GM23338 (cell line): ENCODE data around the gene MET. TPM values are rescaled to one million over a fixed set of nuclear protein-coding genes. Genes with fewer than 3 reads are reported as not detected.

ENCODE experiments used
- ATAC-seq: fragments of 200-7000 bp; cut with Tn5 transposase; 3 replicates; pipeline ENCODE4 v1.9.1; 2020
- DNase-seq: peaks from one replicate; pipeline ENCODE4 v3.0.0-alpha.2; 2015; ENCODE audit warnings: low spot score
- H2AFZ ChIP-seq: fragments of 200-600 bp; sonication (generic); 2 replicates; pipeline ENCODE4 v1.8.0; 2016; ENCODE audit warnings: antibody characterized with exemption, mild to moderate bottlenecking, moderate library complexity
- H3F3A ChIP-seq: fragments of 200-600 bp; sonication (generic); replicated peaks from 2 replicates; pipeline ENCODE4 v1.8.0; 2017; ENCODE audit warnings: antibody characterized with exemption, mixed run types, low read depth
- H3K27ac ChIP-seq: fragments of 200-600 bp; sonication (generic); 2 replicates; pipeline ENCODE4 v1.6.1; 2016; ENCODE audit warnings: low read depth
- H3K27me3 ChIP-seq: fragments of 200-600 bp; sonication (generic); 2 replicates; pipeline ENCODE4 v1.8.0; 2016; ENCODE audit warnings: mild to moderate bottlenecking, mixed run types, moderate library complexity; ENCODE audit not compliant: insufficient read depth
- H3K36me3 ChIP-seq: fragments of 200-600 bp; sonication (generic); 2 replicates; pipeline ENCODE4 v1.8.0; 2016; ENCODE audit warnings: mild to moderate bottlenecking; ENCODE audit not compliant: insufficient read depth
- H3K4me1 ChIP-seq: fragments of 200-600 bp; sonication (generic); 2 replicates; pipeline ENCODE4 v1.8.0; 2016; ENCODE audit warnings: mild to moderate bottlenecking, moderate library complexity; ENCODE audit not compliant: insufficient read depth
- H3K4me2 ChIP-seq: fragments of 200-600 bp; sonication (generic); 2 replicates; pipeline ENCODE4 v1.7.1; 2017; ENCODE audit warnings: mixed run types
- H3K4me3 ChIP-seq: fragments of 200-600 bp; sonication (generic); 2 replicates; pipeline ENCODE4 v1.6.1; 2016; ENCODE audit warnings: mixed run types
- H3K79me2 ChIP-seq: fragments of 200-600 bp; sonication (generic); replicated peaks from 2 replicates; pipeline ENCODE4 v1.8.0; 2017; ENCODE audit warnings: mild to moderate bottlenecking; ENCODE audit not compliant: insufficient read depth
- H3K9me2 ChIP-seq: fragments of 200-600 bp; sonication (generic); 2 replicates; pipeline ENCODE4 v1.8.0; 2017; ENCODE audit not compliant: insufficient read depth
- H4K20me1 ChIP-seq: fragments of 200-600 bp; sonication (generic); replicated peaks from 2 replicates; pipeline ENCODE4 v1.8.0; 2017; ENCODE audit warnings: mild to moderate bottlenecking; ENCODE audit not compliant: insufficient read depth
- H3K27ac Mint-ChIP-seq: 2 replicates; pipeline ENCODE4 v1.8.0; 2020; ENCODE audit warnings: inconsistent platforms, mild to moderate bottlenecking, moderate library complexity, mixed read lengths
- H3K27me3 Mint-ChIP-seq: 3 replicates; pipeline ENCODE4 v1.8.0; 2022; ENCODE audit warnings: low read depth, mild to moderate bottlenecking, moderate library complexity, mixed read lengths, inconsistent platforms; ENCODE audit not compliant: insufficient read depth, poor library complexity
- H3K36me3 Mint-ChIP-seq: 3 replicates; pipeline ENCODE4 v1.8.0; 2021; ENCODE audit warnings: low read depth, mild to moderate bottlenecking, inconsistent platforms, moderate library complexity, mixed read lengths
- H3K4me1 Mint-ChIP-seq: 3 replicates; pipeline ENCODE4 v1.8.0; 2020; ENCODE audit warnings: mild to moderate bottlenecking, inconsistent platforms, mixed read lengths
- H3K4me3 Mint-ChIP-seq: 3 replicates; pipeline ENCODE4 v1.8.0; 2021; ENCODE audit warnings: moderate library complexity, mild to moderate bottlenecking, inconsistent platforms, mixed read lengths
- H3K9me3 Mint-ChIP-seq: 3 replicates; pipeline ENCODE4 v1.8.0; 2020; ENCODE audit warnings: moderate library complexity, mild to moderate bottlenecking, inconsistent platforms, mixed read lengths
- EZH2 ChIP-seq: fragments of 200-600 bp; sonication (generic); IDR thresholded peaks from one replicate; pipeline ENCODE4 v1.8.0; 2017; ENCODE audit warnings: antibody characterized with exemption, mild to moderate bottlenecking, low read depth; ENCODE audit not compliant: unreplicated experiment
- JUNB ChIP-seq: IDR thresholded peaks from one replicate; pipeline ENCODE4 v1.6.1; 2016; ENCODE audit warnings: antibody characterized with exemption; ENCODE audit not compliant: unreplicated experiment
- NANOG ChIP-seq: IDR thresholded peaks from 2 replicates; pipeline ENCODE4 v1.6.1; 2016; ENCODE audit warnings: antibody characterized with exemption, borderline replicate concordance
- POLR2AphosphoS5 ChIP-seq: IDR thresholded peaks from 2 replicates; pipeline ENCODE4 v1.6.1; 2016; ENCODE audit warnings: antibody characterized with exemption, low read depth
- STAT1 ChIP-seq: IDR thresholded peaks from one replicate; pipeline ENCODE4 v1.6.1; 2016; ENCODE audit warnings: antibody characterized with exemption; ENCODE audit not compliant: unreplicated experiment
- ZNF114 ChIP-seq: fragments of 250-450 bp; sonication (Bioruptor Pico); IDR thresholded peaks from 2 replicates; pipeline ENCODE4 v1.5.0; 2020; ENCODE audit warnings: mild to moderate bottlenecking, moderate library complexity
- ZNF331 ChIP-seq: fragments of 250-450 bp; sonication (Bioruptor Pico); IDR thresholded peaks from 2 replicates; pipeline ENCODE4 v1.5.0; 2020; ENCODE audit warnings: low read depth, mild to moderate bottlenecking, moderate library complexity
- polyA plus RNA-seq: library from polyadenylated mRNA; unstranded; fragments of >200 nt; fragmentation: Nextera tagmentation; extraction: Ambion mirVana; gene quantifications from 2 replicates; pipeline ENCODE4 v1.2.1, GENCODE V29; 2016
- total RNA-seq: library from RNA; depleted of rRNA; stranded (reverse); fragments of >200 nt; shearing (Covaris generic); gene quantifications from 2 replicates; pipeline ENCODE4 v1.2.3, GENCODE V29; 2014
- TF ChIP-seq, protein P1 (sequence below): IDR thresholded peaks from one replicate; pipeline ENCODE4 v1.6.1; 2018; ENCODE audit warnings: antibody characterized with exemption; ENCODE audit not compliant: unreplicated experiment
- TF ChIP-seq, protein P2 (sequence below): IDR thresholded peaks from 2 replicates; pipeline ENCODE4 v1.6.1; 2016; ENCODE audit warnings: antibody characterized with exemption
- TF ChIP-seq, protein P3 (sequence below): fragments of 250-450 bp; sonication (Bioruptor Pico); IDR thresholded peaks from 2 replicates; pipeline ENCODE4 v1.5.0; 2020; ENCODE audit warnings: mild to moderate bottlenecking, moderate library complexity

Gene MET
- total and polyA plus RNA-seq, 2 experiments from 2014 or later = 4.8 to 23.1 TPM

DNA sequence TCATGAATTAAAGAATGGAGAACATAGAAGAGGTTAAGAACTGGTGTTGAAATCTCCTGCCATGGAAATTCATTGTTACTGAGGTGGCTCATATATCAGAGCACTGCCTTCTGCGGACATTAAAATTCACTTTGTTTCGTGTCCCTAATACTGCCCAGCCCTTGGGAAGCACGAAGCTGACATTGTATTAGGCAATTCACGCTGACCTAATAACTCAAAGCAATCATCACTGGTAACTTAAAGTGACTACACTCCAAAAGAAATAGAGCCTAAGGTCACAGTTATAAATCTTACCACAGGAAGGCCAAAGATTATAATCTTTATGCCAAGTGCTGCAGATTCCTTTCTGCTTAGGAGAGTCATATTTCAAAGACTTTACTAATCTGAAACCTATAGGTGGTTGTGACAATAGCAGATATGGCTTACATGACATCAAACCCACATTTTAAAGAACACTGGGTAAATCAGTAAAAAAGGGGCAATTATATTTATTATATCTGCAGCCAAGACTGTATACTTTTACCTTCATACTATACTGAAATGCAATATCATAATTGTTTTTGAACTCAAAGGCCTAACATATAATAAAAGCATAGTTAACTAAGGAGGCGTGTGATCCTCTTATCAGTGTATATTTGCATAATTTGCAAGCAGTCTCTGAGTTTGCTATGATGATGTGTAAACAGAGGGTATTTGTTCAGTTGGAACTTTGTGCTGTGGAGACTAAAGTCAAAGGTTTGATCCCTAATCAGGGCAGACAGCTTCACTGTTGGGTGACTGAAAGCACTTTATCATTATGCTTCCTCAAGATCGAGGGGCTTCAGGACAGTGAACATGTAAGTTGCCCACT, 138.5 kb downstream of the MET start (continued):
- TF ChIP-seq, protein P1, sequence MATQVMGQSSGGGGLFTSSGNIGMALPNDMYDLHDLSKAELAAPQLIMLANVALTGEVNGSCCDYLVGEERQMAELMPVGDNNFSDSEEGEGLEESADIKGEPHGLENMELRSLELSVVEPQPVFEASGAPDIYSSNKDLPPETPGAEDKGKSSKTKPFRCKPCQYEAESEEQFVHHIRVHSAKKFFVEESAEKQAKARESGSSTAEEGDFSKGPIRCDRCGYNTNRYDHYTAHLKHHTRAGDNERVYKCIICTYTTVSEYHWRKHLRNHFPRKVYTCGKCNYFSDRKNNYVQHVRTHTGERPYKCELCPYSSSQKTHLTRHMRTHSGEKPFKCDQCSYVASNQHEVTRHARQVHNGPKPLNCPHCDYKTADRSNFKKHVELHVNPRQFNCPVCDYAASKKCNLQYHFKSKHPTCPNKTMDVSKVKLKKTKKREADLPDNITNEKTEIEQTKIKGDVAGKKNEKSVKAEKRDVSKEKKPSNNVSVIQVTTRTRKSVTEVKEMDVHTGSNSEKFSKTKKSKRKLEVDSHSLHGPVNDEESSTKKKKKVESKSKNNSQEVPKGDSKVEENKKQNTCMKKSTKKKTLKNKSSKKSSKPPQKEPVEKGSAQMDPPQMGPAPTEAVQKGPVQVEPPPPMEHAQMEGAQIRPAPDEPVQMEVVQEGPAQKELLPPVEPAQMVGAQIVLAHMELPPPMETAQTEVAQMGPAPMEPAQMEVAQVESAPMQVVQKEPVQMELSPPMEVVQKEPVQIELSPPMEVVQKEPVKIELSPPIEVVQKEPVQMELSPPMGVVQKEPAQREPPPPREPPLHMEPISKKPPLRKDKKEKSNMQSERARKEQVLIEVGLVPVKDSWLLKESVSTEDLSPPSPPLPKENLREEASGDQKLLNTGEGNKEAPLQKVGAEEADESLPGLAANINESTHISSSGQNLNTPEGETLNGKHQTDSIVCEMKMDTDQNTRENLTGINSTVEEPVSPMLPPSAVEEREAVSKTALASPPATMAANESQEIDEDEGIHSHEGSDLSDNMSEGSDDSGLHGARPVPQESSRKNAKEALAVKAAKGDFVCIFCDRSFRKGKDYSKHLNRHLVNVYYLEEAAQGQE = no peak

DNA sequence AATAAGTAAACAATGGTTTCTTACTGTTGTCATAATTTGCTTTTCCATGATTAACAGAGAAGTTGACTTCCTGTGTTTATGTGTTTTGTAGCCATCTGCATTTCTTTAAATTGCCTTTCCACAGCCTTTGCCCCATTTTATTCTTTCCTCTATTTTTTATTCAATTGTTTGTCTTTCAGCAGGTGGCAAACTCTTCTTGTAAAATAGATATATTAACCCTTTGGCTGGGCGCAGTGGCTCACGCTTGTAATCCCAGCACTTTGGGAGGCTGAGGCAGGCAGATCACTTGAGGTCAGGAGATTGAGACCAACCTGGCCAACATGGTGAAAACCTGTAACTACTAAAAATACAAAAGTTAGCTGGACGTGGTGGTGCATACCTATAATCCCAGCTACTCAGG, 139.8 kb downstream of the MET start:
- Histone ChIP-seq H3F3A (no peaks in the 10 kb centered on the region), H4K20me1 (no peaks in the 10 kb centered on the region), H3K9me2 (no peaks in the 10 kb centered on the region), H3K4me1 (peaks cover 13% of the 10 kb centered on the region; the same call in 1 of the 2 replicates), H3K27me3 (no peaks in the 10 kb centered on the region), H3K79me2 (no peaks in the 10 kb centered on the region), H3K36me3 (no peaks in the 10 kb centered on the region), H3K27ac (no peak overlapping the region), H3K4me2 (no peak overlapping the region), H2AFZ (no peak overlapping the region), H3K4me3 (no peak overlapping the region)
- H3K4me1 Mint-ChIP-seq = peaks cover 34% of the 10 kb centered on the region
- H3K27ac Mint-ChIP-seq = no peak overlapping the region
- DNase-seq = no peak
- no peaks in the 10 kb centered on the region for H3K36me3 Mint-ChIP-seq
- H3K27me3 Mint-ChIP-seq = no peaks in the 10 kb centered on the region
- no peak overlapping the region for H3K4me3 Mint-ChIP-seq
- ATAC-seq = no peak
- no peaks in the 10 kb centered on the region for H3K9me3 Mint-ChIP-seq
- no peak for TF ChIP-seq STAT1
- TF ChIP-seq ZNF331 (CRISPR knock-in tag) = no peak
- TF ChIP-seq, protein P1 = no peak
- TF ChIP-seq JUNB = no peak
- TF ChIP-seq, protein P2, sequence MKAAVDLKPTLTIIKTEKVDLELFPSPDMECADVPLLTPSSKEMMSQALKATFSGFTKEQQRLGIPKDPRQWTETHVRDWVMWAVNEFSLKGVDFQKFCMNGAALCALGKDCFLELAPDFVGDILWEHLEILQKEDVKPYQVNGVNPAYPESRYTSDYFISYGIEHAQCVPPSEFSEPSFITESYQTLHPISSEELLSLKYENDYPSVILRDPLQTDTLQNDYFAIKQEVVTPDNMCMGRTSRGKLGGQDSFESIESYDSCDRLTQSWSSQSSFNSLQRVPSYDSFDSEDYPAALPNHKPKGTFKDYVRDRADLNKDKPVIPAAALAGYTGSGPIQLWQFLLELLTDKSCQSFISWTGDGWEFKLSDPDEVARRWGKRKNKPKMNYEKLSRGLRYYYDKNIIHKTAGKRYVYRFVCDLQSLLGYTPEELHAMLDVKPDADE = no peak
- no peak for TF ChIP-seq NANOG
- TF ChIP-seq, protein P3, sequence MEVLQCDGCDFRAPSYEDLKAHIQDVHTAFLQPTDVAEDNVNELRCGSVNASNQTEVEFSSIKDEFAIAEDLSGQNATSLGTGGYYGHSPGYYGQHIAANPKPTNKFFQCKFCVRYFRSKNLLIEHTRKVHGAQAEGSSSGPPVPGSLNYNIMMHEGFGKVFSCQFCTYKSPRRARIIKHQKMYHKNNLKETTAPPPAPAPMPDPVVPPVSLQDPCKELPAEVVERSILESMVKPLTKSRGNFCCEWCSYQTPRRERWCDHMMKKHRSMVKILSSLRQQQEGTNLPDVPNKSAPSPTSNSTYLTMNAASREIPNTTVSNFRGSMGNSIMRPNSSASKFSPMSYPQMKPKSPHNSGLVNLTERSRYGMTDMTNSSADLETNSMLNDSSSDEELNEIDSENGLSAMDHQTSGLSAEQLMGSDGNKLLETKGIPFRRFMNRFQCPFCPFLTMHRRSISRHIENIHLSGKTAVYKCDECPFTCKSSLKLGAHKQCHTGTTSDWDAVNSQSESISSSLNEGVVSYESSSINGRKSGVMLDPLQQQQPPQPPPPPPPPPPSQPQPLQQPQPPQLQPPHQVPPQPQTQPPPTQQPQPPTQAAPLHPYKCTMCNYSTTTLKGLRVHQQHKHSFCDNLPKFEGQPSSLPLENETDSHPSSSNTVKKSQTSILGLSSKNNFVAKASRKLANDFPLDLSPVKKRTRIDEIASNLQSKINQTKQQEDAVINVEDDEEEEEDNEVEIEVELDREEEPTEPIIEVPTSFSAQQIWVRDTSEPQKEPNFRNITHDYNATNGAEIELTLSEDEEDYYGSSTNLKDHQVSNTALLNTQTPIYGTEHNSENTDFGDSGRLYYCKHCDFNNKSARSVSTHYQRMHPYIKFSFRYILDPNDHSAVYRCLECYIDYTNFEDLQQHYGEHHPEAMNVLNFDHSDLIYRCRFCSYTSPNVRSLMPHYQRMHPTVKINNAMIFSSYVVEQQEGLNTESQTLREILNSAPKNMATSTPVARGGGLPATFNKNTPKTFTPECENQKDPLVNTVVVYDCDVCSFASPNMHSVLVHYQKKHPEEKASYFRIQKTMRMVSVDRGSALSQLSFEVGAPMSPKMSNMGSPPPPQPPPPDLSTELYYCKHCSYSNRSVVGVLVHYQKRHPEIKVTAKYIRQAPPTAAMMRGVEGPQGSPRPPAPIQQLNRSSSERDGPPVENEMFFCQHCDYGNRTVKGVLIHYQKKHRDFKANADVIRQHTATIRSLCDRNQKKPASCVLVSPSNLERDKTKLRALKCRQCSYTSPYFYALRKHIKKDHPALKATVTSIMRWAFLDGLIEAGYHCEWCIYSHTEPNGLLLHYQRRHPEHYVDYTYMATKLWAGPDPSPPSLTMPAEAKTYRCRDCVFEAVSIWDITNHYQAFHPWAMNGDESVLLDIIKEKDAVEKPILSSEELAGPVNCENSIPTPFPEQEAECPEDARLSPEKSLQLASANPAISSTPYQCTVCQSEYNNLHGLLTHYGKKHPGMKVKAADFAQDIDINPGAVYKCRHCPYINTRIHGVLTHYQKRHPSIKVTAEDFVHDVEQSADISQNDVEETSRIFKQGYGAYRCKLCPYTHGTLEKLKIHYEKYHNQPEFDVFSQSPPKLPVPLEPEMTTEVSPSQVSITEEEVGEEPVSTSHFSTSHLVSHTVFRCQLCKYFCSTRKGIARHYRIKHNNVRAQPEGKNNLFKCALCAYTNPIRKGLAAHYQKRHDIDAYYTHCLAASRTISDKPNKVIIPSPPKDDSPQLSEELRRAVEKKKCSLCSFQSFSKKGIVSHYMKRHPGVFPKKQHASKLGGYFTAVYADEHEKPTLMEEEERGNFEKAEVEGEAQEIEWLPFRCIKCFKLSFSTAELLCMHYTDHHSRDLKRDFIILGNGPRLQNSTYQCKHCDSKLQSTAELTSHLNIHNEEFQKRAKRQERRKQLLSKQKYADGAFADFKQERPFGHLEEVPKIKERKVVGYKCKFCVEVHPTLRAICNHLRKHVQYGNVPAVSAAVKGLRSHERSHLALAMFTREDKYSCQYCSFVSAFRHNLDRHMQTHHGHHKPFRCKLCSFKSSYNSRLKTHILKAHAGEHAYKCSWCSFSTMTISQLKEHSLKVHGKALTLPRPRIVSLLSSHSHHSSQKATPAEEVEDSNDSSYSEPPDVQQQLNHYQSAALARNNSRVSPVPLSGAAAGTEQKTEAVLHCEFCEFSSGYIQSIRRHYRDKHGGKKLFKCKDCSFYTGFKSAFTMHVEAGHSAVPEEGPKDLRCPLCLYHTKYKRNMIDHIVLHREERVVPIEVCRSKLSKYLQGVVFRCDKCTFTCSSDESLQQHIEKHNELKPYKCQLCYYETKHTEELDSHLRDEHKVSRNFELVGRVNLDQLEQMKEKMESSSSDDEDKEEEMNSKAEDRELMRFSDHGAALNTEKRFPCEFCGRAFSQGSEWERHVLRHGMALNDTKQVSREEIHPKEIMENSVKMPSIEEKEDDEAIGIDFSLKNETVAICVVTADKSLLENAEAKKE (CRISPR knock-in tag) = no peak
- TF ChIP-seq ZNF114 (CRISPR knock-in tag) = no peak
- no peak for TF ChIP-seq EZH2
- TF ChIP-seq POLR2AphosphoS5 = no peak
